ENCODE data around the gene TSPOAP1.

TSPOAP1 gene

GRCh38 chr17:58268326-58268725 is 60.3 kb downstream of the TSPOAP1 start:
- Mint-ChIP-seq H3K27ac (no peak overlapping the region), H3K36me3 (ENCODE audit: low read depth) (no peaks in the 10 kb centered on the region), H3K4me1 (ENCODE audit: low read depth) (no peaks in the 10 kb centered on the region), H3K4me3 (no peak overlapping the region), H3K9me3 (no peaks in the 10 kb centered on the region), H3K27me3 (peaks cover 32% of the 10 kb centered on the region)

GRCh38 chr17:58267347-58268324 is 61.0 kb downstream of the TSPOAP1 start:
- no peaks in the 10 kb centered on the region for H3K36me3 Mint-ChIP-seq (ENCODE audit: low read depth)
- no peak overlapping the region for H3K27ac Mint-ChIP-seq
- H3K4me1 Mint-ChIP-seq (ENCODE audit: low read depth): no peaks in the 10 kb centered on the region
- H3K9me3 Mint-ChIP-seq: no peaks in the 10 kb centered on the region
- peaks cover 39% of the 10 kb centered on the region for H3K27me3 Mint-ChIP-seq
- no peak overlapping the region for H3K4me3 Mint-ChIP-seq

- H3K36me3 Mint-ChIP-seq (ENCODE audit: low read depth): no peaks in the 10 kb centered on the region
- no peaks in the 10 kb centered on the region for H3K9me3 Mint-ChIP-seq
- H3K27ac Mint-ChIP-seq: no peak overlapping the region
- no peak overlapping the region for H3K4me3 Mint-ChIP-seq
- H3K27me3 Mint-ChIP-seq: peaks cover 50% of the 10 kb centered on the region
- H3K4me1 Mint-ChIP-seq (ENCODE audit: low read depth): no peaks in the 10 kb centered on the region
Observed at GRCh38 chr17:58265902-58266875, 62.4 kb downstream of the TSPOAP1 start.

GRCh38 chr17:58265271-58265670 is 63.3 kb downstream of the TSPOAP1 start:
- Mint-ChIP-seq H3K27ac (no peak overlapping the region), H3K36me3 (ENCODE audit: low read depth) (no peaks in the 10 kb centered on the region), H3K27me3 (peaks cover 59% of the 10 kb centered on the region), H3K9me3 (no peaks in the 10 kb centered on the region), H3K4me1 (ENCODE audit: low read depth) (no peaks in the 10 kb centered on the region), H3K4me3 (no peak overlapping the region)

GRCh38 chr17:58264407-58265103 is 64.0 kb downstream of the TSPOAP1 start:
- no peaks in the 10 kb centered on the region for H3K9me3 Mint-ChIP-seq
- H3K4me1 Mint-ChIP-seq (ENCODE audit: low read depth): no peaks in the 10 kb centered on the region
- H3K27me3 Mint-ChIP-seq: peaks cover 61% of the 10 kb centered on the region
- H3K36me3 Mint-ChIP-seq (ENCODE audit: low read depth): no peaks in the 10 kb centered on the region
- H3K27ac Mint-ChIP-seq: no peak overlapping the region
- H3K4me3 Mint-ChIP-seq: no peak overlapping the region

GRCh38 chr17:58263773-58264172 is 64.8 kb downstream of the TSPOAP1 start:
- no peaks in the 10 kb centered on the region for H3K36me3 Mint-ChIP-seq (ENCODE audit: low read depth)
- no peaks in the 10 kb centered on the region for H3K4me1 Mint-ChIP-seq (ENCODE audit: low read depth)
- peaks cover 65% of the 10 kb centered on the region for H3K27me3 Mint-ChIP-seq
- no peak overlapping the region for H3K4me3 Mint-ChIP-seq
- no peak overlapping the region for H3K27ac Mint-ChIP-seq
- H3K9me3 Mint-ChIP-seq: no peaks in the 10 kb centered on the region

GRCh38 chr17:58262149-58262548 is 66.4 kb downstream of the TSPOAP1 start:
- Mint-ChIP-seq H3K27me3 (peaks cover 80% of the 10 kb centered on the region), H3K4me3 (no peak overlapping the region), H3K4me1 (ENCODE audit: low read depth) (no peaks in the 10 kb centered on the region), H3K36me3 (ENCODE audit: low read depth) (no peaks in the 10 kb centered on the region), H3K27ac (no peak overlapping the region), H3K9me3 (no peaks in the 10 kb centered on the region)

- no peaks in the 10 kb centered on the region for H3K36me3 Mint-ChIP-seq (ENCODE audit: low read depth)
- H3K27me3 Mint-ChIP-seq: peaks cover 40% of the 10 kb centered on the region
- peaks cover 3% of the 10 kb centered on the region for H3K4me1 Mint-ChIP-seq (ENCODE audit: low read depth)
- no peak overlapping the region for H3K4me3 Mint-ChIP-seq
- no peak overlapping the region for H3K27ac Mint-ChIP-seq
- no peaks in the 10 kb centered on the region for H3K9me3 Mint-ChIP-seq
Observed at GRCh38 chr17:58254803-58255202, 73.8 kb downstream of the TSPOAP1 start.

GRCh38 chr17:58253082-58253481 is 75.5 kb downstream of the TSPOAP1 start:
- H3K4me3 Mint-ChIP-seq: no peak overlapping the region
- no peak overlapping the region for H3K27ac Mint-ChIP-seq
- no peaks in the 10 kb centered on the region for H3K36me3 Mint-ChIP-seq (ENCODE audit: low read depth)
- peaks cover 34% of the 10 kb centered on the region for H3K27me3 Mint-ChIP-seq
- H3K4me1 Mint-ChIP-seq (ENCODE audit: low read depth): peaks cover 13% of the 10 kb centered on the region
- H3K9me3 Mint-ChIP-seq: no peaks in the 10 kb centered on the region

GRCh38 chr17:58252141-58252540 is 76.5 kb downstream of the TSPOAP1 start:
- Mint-ChIP-seq H3K4me3 (no peak overlapping the region), H3K4me1 (ENCODE audit: low read depth) (peaks cover 20% of the 10 kb centered on the region), H3K9me3 (no peaks in the 10 kb centered on the region), H3K27ac (no peak overlapping the region), H3K36me3 (ENCODE audit: low read depth) (no peaks in the 10 kb centered on the region), H3K27me3 (peaks cover 25% of the 10 kb centered on the region)

All from stimulated activated naive CD8-positive, alpha-beta T cell treated with anti-CD3 and anti-CD28 coated beads, Interleukin-15, Interleukin-2, amounts not matched to agents 100 ng/mL and 50 ng/mL, for 24 hours (primary cell).